Fibroblast of the aortic adventitia (primary cell): Measurements from ENCODE around the gene PTGFRN. TPM values are rescaled to one million over a fixed set of nuclear protein-coding genes. Genes with fewer than 3 reads are reported as not detected.
A peak's percentile ranks its signal among the peaks of the same experiment; 100 is the strongest.

Experiments used
- DNase-seq: peaks from one replicate; pipeline ENCODE4 v3.0.0-alpha.2; 2010; ENCODE audit warnings: low read depth
- H3K4me3 ChIP-seq: 2 replicates; pipeline ENCODE4 v1.5.1; 2011; ENCODE audit warnings: low read depth, mild to moderate bottlenecking, control low read depth, low read length, moderate library complexity
- CTCF ChIP-seq: IDR thresholded peaks from 2 replicates; pipeline ENCODE4 v1.5.1; 2011; ENCODE audit warnings: mild to moderate bottlenecking, low read length, control low read depth, inconsistent platforms; ENCODE audit not compliant: insufficient read depth
- total RNA-seq: library from RNA; depleted of rRNA; stranded (reverse); fragments of >200 nt; gene quantifications from 2 replicates; pipeline ENCODE4 v1.2.3, GENCODE V29; 2012; ENCODE audit warnings: low replicate concordance

PTGFRN gene
- total RNA-seq, 1 donor, result 39.8 TPM

DNA sequence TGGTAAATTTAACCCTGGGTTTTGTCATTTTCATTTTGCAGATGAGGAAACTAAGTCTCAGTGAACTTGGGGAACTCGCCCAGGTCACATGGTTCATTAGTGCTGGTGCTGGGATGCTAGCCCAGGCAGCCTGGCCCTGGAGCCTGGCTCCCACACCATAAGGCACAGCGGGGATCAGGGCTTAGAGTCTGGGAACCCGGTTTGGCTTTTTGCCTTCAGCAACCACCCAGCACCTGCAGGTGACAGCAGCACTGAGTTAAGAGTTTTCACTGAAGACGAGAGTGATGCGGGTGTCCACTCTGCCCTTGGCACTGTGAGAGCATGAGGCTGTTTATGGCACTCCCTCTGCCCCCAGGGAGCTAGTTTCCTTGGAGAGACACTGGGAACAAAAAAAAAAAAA lies 73.4 kb downstream of the PTGFRN start:
- no peak for TF ChIP-seq CTCF
- H3K4me3 ChIP-seq, result no peak overlapping the region
- DNase-seq, result no peak

DNA sequence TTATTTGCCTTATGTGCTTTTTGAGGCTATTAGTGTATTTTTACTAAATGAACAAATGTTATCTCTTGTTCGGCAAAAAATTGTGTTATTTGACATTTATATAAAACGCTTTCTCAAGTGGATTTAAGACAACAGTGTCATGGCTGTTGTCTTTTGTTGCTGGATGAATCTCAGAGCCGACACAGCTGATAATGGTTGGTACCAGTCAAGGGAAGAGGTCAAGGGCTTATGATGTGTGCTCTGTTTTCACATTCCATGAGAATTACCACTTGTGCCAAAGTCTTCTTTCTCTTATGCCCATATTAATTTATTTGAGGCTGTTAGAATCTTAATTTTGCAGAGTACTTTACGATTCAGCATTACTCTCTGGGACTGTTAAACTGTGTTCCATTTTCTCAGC lies 74.0 kb downstream of the PTGFRN start:
- no peak for DNase-seq
- H3K4me3 ChIP-seq, result no peak overlapping the region
- TF ChIP-seq CTCF, result no peak

- DNase-seq, result no peak
- no peak for TF ChIP-seq CTCF
- H3K4me3 ChIP-seq, result no peak overlapping the region
Measured at GRCh38 chr1:116984406-116985160, 74.9 kb downstream of the PTGFRN start.

- no peak for TF ChIP-seq CTCF
- no peak for DNase-seq
Measured at GRCh38 chr1:116986421-116987255, 76.9 kb downstream of the PTGFRN start.

GRCh38 chr1:116987256-116987555 lies 77.5 kb downstream of the PTGFRN start:
- TF ChIP-seq CTCF, result no peak
- H3K4me3 ChIP-seq, result no peak overlapping the region
- DNase-seq, result no peak

More at GRCh38 chr1:116986421-116987255, 76.9 kb downstream of the PTGFRN start:
- H3K4me3 ChIP-seq, result no peak overlapping the region

- TF ChIP-seq CTCF, result no peak
- no peak overlapping the region for H3K4me3 ChIP-seq
- peak; percentile 72 for DNase-seq
Measured at GRCh38 chr1:116988248-116988647, 78.5 kb downstream of the PTGFRN start.
